ENCODE measurements around the gene PGM3.

GRCh38 chr6:83188501-83188900 lies 4.6 kb downstream of the PGM3 start:
- TF ChIP-seq EZH2phosphoT487 (IDR thresholded peaks at IDR 0.05; ENCODE audit: insufficient read depth, low read depth) = no peak
- TF ChIP-seq EZH2 (IDR thresholded peaks at IDR 0.05; ENCODE audit: insufficient read depth, poor library complexity, severe bottlenecking) = no peak
